Measurements from ENCODE around the gene KCNJ11.
A peak's percentile ranks its signal among the peaks of the same experiment; 100 is the strongest.

The KCNJ11 gene

GRCh38 chr11:17391493-17392355 lies 3.3 kb upstream of the KCNJ11 start:
- TF ChIP-seq CTCF (IDR thresholded peaks at IDR 0.05) (no peak), ZFX (IDR thresholded peaks at IDR 0.05; ENCODE audit: borderline replicate concordance) (no peak)
- no peak overlapping the region for H3K27ac ChIP-seq

GRCh38 chr11:17389957-17390649 lies 1.6 kb upstream of the KCNJ11 start:
- TF ChIP-seq ZFX (IDR thresholded peaks at IDR 0.05; ENCODE audit: borderline replicate concordance) (no peak), CTCF (IDR thresholded peaks at IDR 0.05) (no peak)

GRCh38 chr11:17389211-17389956 lies 925 bp upstream of the KCNJ11 start:
- peak overlapping the region; percentile 54 for H3K27ac ChIP-seq
- TF ChIP-seq ZFX (IDR thresholded peaks at IDR 0.05; ENCODE audit: borderline replicate concordance) (no peak), CTCF (IDR thresholded peaks at IDR 0.05) (peak; percentile 92)

More at GRCh38 chr11:17389957-17390649, 1.6 kb upstream of the KCNJ11 start:
- peak overlapping the region; percentile 54 for H3K27ac ChIP-seq

GRCh38 chr11:17387811-17388210 lies 648 bp downstream of the KCNJ11 start:
- no peak for TF ChIP-seq ZFX (IDR thresholded peaks at IDR 0.05; ENCODE audit: borderline replicate concordance)
- no peak for TF ChIP-seq CTCF (IDR thresholded peaks at IDR 0.05)
- no peak overlapping the region for H3K27ac ChIP-seq

- H3K27ac ChIP-seq, result no peak overlapping the region
- no peak for TF ChIP-seq CTCF (IDR thresholded peaks at IDR 0.05)
- no peak for TF ChIP-seq ZFX (IDR thresholded peaks at IDR 0.05; ENCODE audit: borderline replicate concordance)
Measured at GRCh38 chr11:17387254-17387653, 1.2 kb downstream of the KCNJ11 start.

GRCh38 chr11:17386331-17387084 lies 2.0 kb downstream of the KCNJ11 start:
- TF ChIP-seq ZFX (IDR thresholded peaks at IDR 0.05; ENCODE audit: borderline replicate concordance) (no peak), CTCF (IDR thresholded peaks at IDR 0.05) (peak; percentile 78)
- no peak overlapping the region for H3K27ac ChIP-seq
